KBM-7 (cell line): ENCODE results near the gene SLC16A1.
"Not testable (repeated sequence)": the region's sequence is repeated elsewhere in the genome, so short reads cannot be mapped to it uniquely, and the experiment has no call there.

Source experiments
- DNase-seq: peaks from one replicate; pipeline ENCODE4 v3.0.0-alpha.2; 2015
- in situ Hi-C: fragments of 300-500 bp; cut with MboI; formaldehyde crosslinking; loops from 2 replicates; pipeline ENCODE4 v1.14.3; 2020; ENCODE audit warnings: low sequenced_read_pairs, low pct_unique_long_range_greater_than_20kb, mixed read lengths

The SLC16A1 gene

DNA sequence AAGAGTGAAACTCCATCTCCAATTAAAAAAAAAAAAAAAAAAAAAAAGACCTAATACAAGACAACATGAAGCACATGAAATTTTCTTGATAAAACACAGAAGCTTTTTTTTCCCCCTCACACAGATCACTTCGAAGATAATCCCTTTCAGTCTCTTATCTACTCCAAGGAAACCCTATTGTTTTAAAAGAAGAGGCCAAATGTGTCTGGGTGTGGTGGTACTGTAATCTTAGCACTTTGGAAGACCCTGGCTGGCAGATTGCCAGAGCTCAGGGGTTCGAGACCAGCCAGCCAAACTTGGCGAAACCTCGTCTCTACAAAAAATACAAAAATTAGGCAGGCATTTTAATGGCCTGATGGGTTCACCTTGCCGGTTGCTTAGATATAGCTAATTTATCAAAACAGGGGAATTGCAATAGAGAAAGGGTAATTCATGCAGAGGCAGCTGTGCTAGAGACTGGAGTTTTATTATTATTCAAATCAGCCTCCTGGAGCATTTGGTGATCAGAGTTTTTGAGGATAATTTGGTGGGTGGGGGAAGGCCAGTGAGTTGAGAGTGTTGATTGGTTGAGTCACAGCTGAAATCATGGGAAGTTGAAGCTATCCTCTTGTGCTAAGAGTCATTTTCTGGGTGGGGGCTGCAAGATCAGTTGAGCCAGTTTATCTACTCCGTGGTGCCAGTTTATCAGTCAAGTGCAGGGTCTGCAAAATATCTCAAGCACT, 62.5 kb downstream of the SLC16A1 start:
- no peak for DNase-seq
- in situ Hi-C loops = no loop called here

DNA sequence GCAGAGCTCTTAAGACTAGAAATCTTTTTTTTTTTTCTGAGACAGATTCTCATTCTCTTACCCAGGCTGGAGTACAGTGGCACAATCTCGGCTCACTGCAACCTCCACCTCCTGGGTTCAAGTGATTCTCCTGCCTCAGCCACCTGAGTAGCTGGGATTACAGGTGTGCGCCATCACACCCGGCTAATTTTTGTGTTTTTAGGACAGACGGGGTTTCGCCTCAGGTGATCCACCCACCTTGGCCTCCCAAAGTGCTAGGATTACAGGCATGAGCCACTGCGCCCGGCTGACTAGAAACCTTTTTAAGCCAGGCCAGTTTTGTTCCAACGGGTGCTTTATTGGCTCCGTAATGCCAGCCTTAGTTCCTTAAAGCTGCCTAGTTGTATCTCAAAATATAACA, 66.1 kb downstream of the SLC16A1 start:
- in situ Hi-C loops, DNase-seq: not testable (repeated sequence)

GRCh38 chr1:112889052-112889768, 66.8 kb downstream of the SLC16A1 start:
- DNase-seq = no peak
- in situ Hi-C loops = no loop called here

DNA sequence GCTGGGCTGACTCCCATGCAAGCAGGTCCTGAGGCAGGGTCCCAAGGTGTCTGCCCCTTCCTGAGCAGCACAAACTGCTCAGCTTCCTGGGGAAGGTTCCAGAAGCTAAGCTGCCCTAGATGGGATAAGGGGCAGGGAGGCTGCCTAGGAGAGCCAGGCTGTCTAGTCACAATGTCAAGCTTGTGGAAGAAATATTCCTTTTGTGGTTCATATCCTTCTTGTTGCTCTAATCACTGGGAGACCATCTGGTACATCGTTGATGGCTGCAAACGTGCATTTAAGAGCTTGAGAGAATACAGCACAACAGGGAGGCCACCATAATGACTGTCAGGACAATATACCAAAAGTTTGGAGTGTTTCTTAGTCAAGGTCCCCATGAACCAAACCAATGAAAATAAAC, 67.4 kb downstream of the SLC16A1 start:
- DNase-seq = no peak
- in situ Hi-C loops = no loop called here

GRCh38 chr1:112887599-112888283, 68.3 kb downstream of the SLC16A1 start:
- in situ Hi-C loops = no loop called here
- no peak for DNase-seq

- DNase-seq, in situ Hi-C loops: not testable (repeated sequence)
Observed at GRCh38 chr1:112884996-112885395, 71.0 kb downstream of the SLC16A1 start.

DNA sequence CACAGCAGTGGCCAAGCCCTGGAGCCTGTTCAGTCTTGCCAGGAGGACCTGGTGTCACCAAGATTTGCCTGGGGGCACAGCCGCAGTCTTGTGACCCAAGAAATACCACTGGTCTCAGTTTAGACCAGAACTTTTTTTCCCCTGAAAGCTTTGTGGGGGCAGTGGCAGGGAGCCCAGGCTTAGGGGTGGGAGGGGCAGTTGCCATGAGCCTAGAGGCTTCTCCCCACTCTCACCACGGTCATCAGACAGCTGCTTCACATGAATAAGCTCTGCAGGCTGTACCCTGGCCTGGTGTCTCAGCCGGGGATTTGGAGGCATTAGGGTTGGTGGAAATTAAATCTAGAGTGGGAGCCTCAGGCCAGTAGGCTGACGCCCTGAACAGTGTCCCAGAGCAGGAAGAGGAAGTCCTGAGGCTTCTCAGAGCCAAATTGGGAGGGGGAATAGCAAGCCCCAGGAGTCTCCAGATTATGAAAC, 73.7 kb downstream of the SLC16A1 start:
- peak; percentile 42 for DNase-seq
- in situ Hi-C loops = no loop called here

- DNase-seq = no peak
Observed at GRCh38 chr1:112881742-112882127, 74.3 kb downstream of the SLC16A1 start.

DNA sequence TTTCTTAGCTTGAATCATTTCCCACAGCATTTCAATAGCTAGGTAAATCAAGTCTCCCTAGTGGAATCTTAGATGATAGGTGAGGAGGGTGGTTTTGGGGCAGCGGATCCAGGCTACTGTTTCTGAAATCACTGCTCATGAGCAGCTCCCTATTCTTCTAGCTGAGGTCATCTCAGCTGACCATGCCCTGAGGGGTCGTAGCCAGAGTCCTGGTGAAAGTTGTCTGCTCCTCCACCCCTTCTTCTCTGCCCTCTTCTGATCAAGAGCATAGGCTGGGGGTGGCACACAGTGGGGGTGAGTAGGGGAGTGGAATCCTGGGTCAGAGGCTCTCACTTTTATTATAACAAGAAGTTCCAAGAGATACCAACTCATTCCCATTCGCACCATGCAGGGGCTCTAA, 76.2 kb downstream of the SLC16A1 start:
- in situ Hi-C loops = no loop called here
- DNase-seq = no peak

More at GRCh38 chr1:112881742-112882127, 74.3 kb downstream of the SLC16A1 start:
- in situ Hi-C loops = no loop called here

DNA sequence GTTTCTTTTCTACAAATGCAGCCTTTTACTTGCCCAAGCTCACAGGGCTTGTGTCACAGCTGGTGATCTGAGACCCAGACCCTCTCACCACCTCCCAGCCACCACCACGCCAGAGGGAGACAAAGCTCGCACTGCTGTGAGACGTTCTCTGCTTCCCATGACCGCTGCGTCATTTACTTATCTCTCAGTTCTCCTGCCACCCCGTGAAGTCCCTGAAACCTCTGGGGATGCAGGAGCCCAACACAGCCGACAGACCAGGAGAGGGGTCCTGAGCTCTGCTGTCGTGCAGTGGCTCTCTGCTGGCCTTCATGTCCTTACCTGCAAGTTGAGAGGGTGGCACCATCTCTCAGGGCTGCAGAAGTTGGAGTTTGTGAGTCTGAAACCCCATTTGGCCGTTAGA, 77.7 kb downstream of the SLC16A1 start:
- in situ Hi-C loops = no loop called here

GRCh38 chr1:112877750-112878149, 78.2 kb downstream of the SLC16A1 start:
- in situ Hi-C loops = no loop called here
- no peak for DNase-seq

More for the DNA sequence above, 77.7 kb downstream of the SLC16A1 start:
- no peak for DNase-seq

GRCh38 chr1:112876315-112876714, 79.7 kb downstream of the SLC16A1 start:
- in situ Hi-C loops = no loop called here
- DNase-seq = no peak

- DNase-seq = no peak
Observed at GRCh38 chr1:112872551-112872962, 83.4 kb downstream of the SLC16A1 start.

DNA sequence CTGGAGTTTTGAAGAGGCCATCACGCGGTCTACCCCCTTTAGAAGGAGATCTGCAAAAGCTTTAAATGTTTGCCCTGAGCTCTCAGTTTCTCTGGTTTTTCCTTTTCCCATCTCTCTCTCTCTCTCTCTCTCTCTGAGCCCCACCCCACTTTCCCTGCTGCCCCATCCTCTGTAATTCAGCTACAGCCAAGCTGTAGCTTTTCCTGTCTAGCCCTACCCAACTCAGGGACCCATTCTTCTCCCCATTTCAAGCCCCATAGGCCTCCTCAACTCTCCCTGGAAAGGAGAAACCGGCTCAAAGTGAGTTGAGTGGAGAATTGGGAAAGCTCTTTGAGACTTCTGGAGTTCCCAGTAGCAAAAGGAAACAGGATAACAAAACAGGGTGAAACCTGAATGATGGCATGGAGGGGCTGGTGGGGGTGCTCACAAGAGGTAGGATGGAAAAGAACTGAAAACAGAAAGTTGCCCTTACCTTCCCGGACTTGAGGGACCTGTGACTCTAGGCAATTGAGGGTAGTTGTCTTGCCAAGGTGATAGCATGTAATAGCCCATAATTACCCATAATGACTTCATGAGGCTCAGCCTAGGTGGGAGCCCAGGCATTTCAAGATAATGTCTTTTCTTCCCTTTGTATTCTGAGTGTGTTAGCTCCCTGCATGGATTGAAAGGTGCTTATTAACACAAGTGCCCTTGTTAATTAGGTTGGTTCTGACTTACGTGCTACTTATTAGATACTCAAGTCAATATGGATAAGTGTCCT, 84.9 kb downstream of the SLC16A1 start:
- in situ Hi-C loops = no loop called here
- no peak for DNase-seq

More at GRCh38 chr1:112872551-112872962, 83.4 kb downstream of the SLC16A1 start:
- in situ Hi-C loops = no loop called here

- in situ Hi-C loops = no loop called here
- no peak for DNase-seq
Observed at GRCh38 chr1:112869895-112870294, 86.1 kb downstream of the SLC16A1 start.

DNA sequence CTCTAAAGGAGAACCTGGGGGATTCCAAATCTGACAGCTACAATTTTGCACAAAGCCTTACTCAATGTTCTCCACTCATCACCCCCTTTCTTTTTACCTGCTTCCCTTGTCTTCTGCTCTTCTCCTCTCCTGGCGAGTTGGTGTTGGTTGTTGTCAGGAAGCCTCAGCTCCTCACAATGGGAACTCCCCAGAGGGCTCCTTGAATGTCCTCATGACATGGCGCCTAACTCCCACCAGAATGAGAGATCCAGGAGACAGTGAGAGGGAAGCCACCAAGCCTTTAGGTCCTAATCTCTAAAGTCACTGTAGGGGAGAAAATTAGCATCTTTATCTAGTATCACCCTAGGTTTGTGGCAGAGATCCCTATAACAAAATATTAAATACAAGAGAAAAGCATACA, 87.8 kb downstream of the SLC16A1 start:
- in situ Hi-C loops = no loop called here
- DNase-seq = no peak

- in situ Hi-C loops = no loop called here
- no peak for DNase-seq
Observed at GRCh38 chr1:112866981-112867380, 89.0 kb downstream of the SLC16A1 start.

GRCh38 chr1:112866151-112866550, 89.8 kb downstream of the SLC16A1 start:
- DNase-seq = no peak
- in situ Hi-C loops = no loop called here

DNA sequence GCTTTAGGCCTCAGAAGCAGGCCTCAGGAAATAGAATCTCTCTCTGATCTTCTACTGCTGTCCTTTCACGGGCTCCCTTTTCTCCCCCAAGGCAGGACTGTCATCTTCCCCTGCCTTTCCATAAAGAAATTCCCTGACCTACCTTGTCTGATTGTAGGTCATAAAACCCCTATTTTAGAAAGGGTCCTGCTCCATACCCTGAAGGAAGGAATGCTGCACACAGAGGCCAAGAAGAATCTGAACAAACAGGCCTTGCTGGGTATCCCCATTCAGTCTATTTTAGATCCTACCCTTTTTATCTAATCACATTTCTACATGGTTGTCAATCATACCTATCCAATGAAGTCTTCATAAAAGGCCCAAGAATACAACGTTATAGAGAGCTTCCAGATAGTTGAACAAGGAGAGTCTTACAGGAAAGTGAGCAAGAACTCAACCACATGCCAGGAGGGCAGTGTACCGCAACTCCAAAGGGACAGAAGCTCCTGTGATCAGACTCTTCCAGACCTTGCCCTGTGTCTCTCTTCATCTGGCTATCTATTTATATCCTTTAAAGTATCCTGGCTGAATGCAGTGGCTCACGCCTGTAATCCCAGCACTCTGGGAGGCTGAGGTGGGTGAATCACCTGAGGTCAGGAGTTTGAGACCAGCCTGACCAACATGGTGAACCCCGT, 93.1 kb downstream of the SLC16A1 start:
- in situ Hi-C loops = no loop called here
- DNase-seq = no peak
